Large intestine (tissue), 3 donors: ENCODE measurements around the gene LAMTOR4. TPM values are rescaled to one million over a fixed set of nuclear protein-coding genes. Genes with fewer than 3 reads are reported as not detected.

Experiments
- DNase-seq, 2 donors: peaks; one replicate each; pipeline versions ENCODE4 v3.0.0 to v3.0.0-alpha.2; 2013
- H3K27ac ChIP-seq: one replicate; pipeline ENCODE4 v1.5.1; 2013; ENCODE audit warnings: low read length
- H3K27me3 ChIP-seq: 2 replicates; pipeline ENCODE4 v1.6.1; 2013; ENCODE audit warnings: low read length; ENCODE audit not compliant: control insufficient read depth, insufficient read depth
- H3K36me3 ChIP-seq: 2 replicates; pipeline ENCODE4 v1.6.1; 2013; ENCODE audit warnings: low read length; ENCODE audit not compliant: control insufficient read depth, insufficient read depth
- H3K4me1 ChIP-seq: one replicate; pipeline ENCODE4 v1.6.1; 2013; ENCODE audit warnings: low read length; ENCODE audit not compliant: control insufficient read depth, insufficient read depth
- H3K4me3 ChIP-seq: one replicate; pipeline ENCODE4 v1.5.1; 2013; ENCODE audit warnings: low read length
- H3K9me3 ChIP-seq: one replicate; pipeline ENCODE4 v1.6.1; 2013; ENCODE audit warnings: mild to moderate bottlenecking, low read depth, low read length, moderate library complexity; ENCODE audit not compliant: control insufficient read depth
- WGBS: methylation state at CpG from one replicate; pipeline ENCODE4 v1.1.5; 2013; ENCODE audit warnings: low lambda C conversion rate; ENCODE audit not compliant: insufficient coverage; 5-methylcytosine and 5-hydroxymethylcytosine counted together
- polyA plus RNA-seq: library from polyadenylated mRNA; unstranded; fragments of 120-200 nt; gene quantifications from one replicate; pipeline ENCODE4 v1.2.1, GENCODE V29; 2013

Gene LAMTOR4
- polyA plus RNA-seq, 1 donor = 133 TPM

DNA sequence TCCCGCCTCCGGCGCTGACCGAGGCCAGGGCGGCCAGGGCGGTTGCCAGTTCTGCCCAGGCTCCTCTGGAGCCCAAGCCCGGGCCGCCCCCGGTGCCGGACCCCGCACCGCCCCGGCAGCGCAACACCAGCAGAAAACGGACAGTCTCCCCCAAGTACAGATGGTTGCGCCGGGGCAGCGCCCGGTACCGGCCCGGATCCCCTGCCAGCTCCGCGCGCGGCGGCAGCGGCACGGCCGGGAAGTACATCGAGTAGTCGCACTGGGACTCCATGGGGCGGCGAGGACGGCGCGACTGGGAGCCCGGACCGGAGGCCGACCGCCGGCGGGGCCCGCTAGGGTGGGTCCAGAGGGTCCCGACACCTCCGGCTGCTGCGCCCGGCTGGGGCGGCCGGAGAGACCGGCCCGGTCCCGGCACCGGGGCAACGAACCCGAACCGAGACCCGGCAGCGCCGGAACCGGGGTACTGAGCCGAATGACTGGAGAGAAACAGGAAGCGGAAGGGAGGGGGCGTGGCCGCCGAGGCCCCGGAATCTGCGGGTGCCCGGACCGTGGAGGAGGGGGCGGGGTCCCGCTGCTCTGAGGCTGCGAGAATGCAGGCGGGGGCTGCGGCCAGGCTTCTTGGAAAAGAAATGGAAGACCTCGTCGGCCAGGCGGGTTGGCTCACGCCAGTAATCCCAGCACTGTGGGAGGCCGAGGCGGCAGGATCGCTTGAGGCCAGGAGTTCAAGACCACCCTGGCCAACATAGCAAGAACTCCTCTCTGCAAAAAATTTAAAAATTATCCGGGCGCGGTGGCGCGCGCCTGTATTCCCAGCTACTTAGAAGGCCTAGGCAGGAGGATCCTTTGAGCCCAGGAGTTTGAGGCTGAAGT is 9.7 kb downstream of the LAMTOR4 start, which contains the start of gene TRAPPC14:
TRAPPC14 (minus strand) TSS at position 495 of the 870 bp plus-strand sequence; CDS start at position 271, 224 bp downstream.
- peak within 1 kb of the TSS; percentile 79 for H3K4me3 ChIP-seq
- H3K27ac ChIP-seq = peak within 1 kb of the TSS; percentile 46
- H3K9me3 ChIP-seq = no peaks in the 10 kb centered on the region
- no CpG with 5 or more reads among the region's 87 CpGs for WGBS
- no peaks in the 10 kb centered on the region for H3K27me3 ChIP-seq
- peak; percentile 78 to 89 for DNase-seq
- H3K36me3 ChIP-seq = peaks cover 32% of the 10 kb centered on the region
- peaks cover 48% of the 10 kb centered on the region for H3K4me1 ChIP-seq

DNA sequence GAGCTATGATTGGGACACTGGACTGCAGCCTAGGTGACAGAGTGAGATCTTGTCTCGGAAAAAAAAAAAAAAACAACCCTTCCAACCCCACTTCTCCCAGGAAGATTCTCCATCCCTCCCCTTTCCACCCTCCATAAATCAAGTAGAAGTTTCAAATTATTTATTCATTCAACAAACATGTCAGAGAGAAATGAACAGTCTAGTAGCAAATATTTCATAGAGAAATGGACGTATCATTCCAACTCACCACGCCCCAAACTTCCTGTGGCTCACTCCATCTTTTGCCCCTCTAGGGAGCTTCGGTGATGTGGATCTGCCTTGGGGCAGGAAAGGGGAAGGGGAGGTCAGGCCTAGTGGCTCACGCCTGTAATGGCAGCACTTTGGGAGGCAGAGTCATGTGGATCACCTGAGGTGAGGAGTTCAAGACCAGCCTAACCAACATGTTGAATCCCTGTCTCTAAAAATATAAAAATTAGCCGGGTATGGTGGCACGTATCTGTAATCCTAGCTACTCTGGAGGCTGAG is 10.4 kb downstream of the LAMTOR4 start:
- Histone ChIP-seq H3K27ac (peak overlapping the region; percentile 46), H3K4me1 (peaks cover 41% of the 10 kb centered on the region)

DNA sequence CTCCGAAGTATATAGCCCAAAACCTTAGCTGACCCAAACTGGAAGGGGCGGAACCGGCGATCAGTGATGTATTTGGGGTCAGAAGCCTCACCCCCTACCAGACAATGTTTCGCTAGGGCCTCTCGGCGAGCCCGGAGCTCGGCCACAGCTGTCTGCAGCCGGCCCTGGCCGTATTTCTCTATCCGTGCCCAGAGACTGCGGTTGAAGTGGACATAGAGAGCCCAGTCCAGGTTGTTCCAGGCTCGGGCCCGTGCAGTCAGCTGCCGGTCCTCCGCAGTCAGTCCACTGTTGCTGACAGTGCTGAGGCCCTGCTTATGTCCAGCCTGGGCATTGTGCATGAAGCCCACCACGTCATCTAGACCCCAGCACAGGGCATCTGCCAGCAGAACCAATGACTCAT is 11.3 kb downstream of the LAMTOR4 start:
- Histone ChIP-seq H3K9me3 (no peaks in the 10 kb centered on the region), H3K4me1 (peaks cover 32% of the 10 kb centered on the region), H3K36me3 (peaks cover 23% of the 10 kb centered on the region), H3K4me3 (no peak overlapping the region), H3K27me3 (no peaks in the 10 kb centered on the region), H3K27ac (no peak overlapping the region)
- no CpG with 5 or more reads among the region's 18 CpGs for WGBS
- DNase-seq = no peak

More for the DNA sequence above, 10.4 kb downstream of the LAMTOR4 start:
- Histone ChIP-seq H3K27me3 (no peaks in the 10 kb centered on the region), H3K36me3 (peaks cover 27% of the 10 kb centered on the region), H3K9me3 (no peaks in the 10 kb centered on the region), H3K4me3 (peak overlapping the region; percentile 79)
- no CpG with 5 or more reads among the region's 7 CpGs for WGBS
- DNase-seq = no peak

DNA sequence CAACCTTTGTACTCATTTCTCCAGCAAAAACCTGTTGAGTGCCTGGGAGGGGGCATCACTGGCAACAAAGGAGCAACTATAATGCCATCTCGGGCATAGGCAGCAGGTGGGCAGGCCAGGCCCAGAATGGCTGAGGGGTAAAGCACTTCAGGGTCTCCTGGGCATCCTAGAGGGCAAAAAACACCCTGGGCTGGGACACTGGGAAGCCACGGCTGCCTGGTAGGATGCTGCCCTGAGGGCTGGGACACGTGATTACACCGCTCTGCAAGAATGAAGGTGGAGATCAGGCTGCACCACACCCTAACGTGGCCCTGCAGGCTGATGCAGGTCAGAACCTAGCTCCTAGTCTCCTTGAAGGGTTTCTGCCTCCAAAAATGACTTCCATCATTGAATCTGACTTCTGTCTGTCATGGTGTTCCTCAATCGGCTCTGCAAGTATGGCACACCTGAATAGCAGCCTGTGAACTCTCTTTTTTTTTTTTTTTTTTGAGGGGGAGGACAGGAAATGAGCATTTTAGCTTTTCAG is 14.4 kb downstream of the LAMTOR4 start:
- H3K4me3 ChIP-seq = no peak overlapping the region
- no CpG with 5 or more reads among the region's 6 CpGs for WGBS
- H3K27me3 ChIP-seq = peaks cover 6% of the 10 kb centered on the region
- peak; percentile 64 to 81 for DNase-seq
- H3K9me3 ChIP-seq = no peaks in the 10 kb centered on the region
- peaks cover 25% of the 10 kb centered on the region for H3K4me1 ChIP-seq
- H3K36me3 ChIP-seq = no peaks in the 10 kb centered on the region
- H3K27ac ChIP-seq = peak overlapping the region; percentile 52

DNA sequence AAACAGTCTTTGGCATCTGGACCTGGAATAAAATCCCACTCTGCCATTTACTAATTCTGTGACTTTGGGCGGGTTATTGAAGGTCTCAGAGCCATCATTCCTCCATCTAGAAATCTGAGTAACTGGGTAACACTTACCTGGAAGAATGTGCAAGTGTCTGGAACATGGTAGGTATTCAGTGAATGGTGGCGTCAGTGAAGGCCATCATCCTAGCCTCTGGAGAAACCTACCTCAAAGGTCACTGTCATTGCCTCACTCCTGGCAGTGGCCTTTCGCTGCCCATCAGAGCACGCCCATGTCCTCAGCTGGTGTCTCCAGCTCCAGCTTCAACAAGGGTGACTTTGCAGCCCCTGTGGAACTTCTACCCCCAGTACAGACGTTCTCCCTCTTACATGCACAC is 15.2 kb downstream of the LAMTOR4 start:
- Histone ChIP-seq H3K4me3 (no peak overlapping the region), H3K9me3 (no peaks in the 10 kb centered on the region), H3K27me3 (peaks cover 8% of the 10 kb centered on the region), H3K36me3 (no peaks in the 10 kb centered on the region), H3K4me1 (peaks cover 32% of the 10 kb centered on the region), H3K27ac (no peak overlapping the region)
- no CpG with 5 or more reads among the region's 5 CpGs for WGBS
- no peak for DNase-seq

DNA sequence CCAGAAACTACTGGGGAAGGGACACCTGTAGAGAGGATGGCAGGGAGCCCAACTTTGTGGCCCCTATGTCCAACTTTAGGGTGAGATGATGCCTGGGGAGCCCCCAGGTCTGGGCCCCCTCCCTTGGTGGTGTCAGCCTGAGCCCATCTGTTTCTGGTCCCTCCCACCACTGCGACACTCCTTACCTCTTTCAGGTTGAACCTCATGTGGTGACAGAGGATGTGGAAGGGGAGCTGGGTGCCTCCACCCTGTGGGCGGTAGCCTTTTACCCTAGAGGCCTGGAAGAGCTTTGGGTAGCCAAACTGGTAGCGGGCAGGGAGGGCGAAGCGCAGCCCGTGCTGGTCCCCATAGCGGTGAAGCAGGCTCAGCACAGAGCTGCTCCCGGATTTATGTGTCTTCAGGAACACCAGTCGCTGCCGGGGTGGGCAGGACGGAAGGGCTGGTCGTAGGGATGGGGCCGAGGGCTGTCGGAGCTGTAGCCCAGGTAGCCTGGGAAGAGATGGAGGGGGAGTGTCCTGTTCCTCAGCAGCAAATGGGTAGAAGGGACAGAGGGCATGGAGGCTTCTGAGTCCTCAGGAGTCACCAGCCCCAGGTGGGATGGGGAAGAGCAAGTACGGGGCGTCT is 17.7 kb downstream of the LAMTOR4 start:
- no peak for DNase-seq
- Histone ChIP-seq H3K9me3 (peaks cover 3% of the 10 kb centered on the region), H3K4me3 (no peak overlapping the region), H3K27me3 (peaks cover 25% of the 10 kb centered on the region), H3K36me3 (no peaks in the 10 kb centered on the region), H3K27ac (no peak overlapping the region), H3K4me1 (peaks cover 37% of the 10 kb centered on the region)
- no CpG with 5 or more reads among the region's 16 CpGs for WGBS

DNA sequence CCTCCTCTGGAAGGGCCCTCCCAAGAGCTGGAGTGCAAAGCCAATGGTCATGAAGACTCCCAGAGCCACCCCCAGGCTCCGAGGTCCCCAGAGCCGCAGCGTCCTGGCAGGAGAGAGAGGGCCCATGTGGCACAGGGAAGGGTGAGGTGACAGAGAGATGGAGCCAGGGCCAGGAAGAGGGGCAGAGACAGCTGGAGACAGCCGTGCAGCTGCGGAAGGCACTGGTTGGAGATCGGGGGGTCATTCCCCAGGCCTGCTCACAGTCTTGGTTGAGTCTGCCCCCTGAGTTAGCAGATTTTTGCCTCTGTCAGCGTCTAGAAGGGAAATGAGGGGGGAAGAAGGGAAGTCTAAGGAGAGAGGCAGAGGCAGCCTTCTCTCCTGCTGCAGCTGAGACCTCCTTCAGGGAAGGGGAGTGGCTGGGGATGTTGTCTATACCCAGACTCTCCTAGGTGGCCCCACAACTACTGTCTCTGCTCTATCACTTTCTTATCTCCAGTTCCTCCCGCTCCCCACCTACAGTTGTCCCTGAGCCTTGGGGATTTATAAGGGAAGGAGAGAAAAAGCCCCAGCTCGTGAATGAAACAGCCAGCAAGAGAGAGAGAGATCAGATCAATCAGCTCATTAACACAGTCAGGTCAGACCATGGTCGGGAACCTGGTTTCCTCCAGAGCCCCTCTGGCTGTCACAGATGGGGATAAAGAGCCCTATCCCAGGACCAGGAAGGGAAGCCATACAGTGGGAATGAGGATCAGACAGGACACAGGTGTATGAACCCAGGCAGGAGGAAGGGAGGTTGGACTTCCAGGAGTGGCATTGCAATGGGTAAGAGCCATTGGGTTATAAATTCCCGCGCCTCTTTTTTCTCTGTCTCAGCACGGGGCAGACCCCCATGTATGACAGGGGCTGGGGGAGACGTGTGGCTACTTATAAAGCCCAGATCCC is 18.5 kb downstream of the LAMTOR4 start:
- peaks cover 3% of the 10 kb centered on the region for H3K9me3 ChIP-seq
- peak in 1 of 2 donors; percentile 30 for DNase-seq
- H3K27me3 ChIP-seq = peaks cover 32% of the 10 kb centered on the region
- no peaks in the 10 kb centered on the region for H3K36me3 ChIP-seq
- no peak overlapping the region for H3K27ac ChIP-seq
- peaks cover 41% of the 10 kb centered on the region for H3K4me1 ChIP-seq
- no peak overlapping the region for H3K4me3 ChIP-seq
- no CpG with 5 or more reads among the region's 14 CpGs for WGBS

DNA sequence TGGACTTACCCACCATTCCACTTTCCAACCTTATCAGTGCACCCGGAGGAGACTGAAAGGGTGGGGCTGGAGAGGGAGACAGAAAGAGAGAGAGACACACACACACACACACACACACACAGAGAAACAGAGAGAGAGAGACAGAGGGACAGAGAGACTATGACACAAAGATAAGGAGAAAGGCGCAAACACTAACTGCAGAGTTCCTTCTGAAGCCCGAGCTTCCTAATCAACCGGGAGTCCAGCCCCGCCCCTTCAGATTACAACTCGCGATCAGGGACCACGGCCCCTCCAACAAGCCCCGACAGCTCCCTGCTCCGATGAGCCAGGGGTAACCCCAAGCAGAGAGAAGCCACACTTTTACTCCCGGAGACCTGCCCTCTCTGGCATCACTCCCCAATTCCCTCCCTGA is 19.2 kb downstream of the LAMTOR4 start:
- Histone ChIP-seq H3K4me3 (peak overlapping the region; percentile 35), H3K27ac (peak overlapping the region; percentile 27), H3K4me1 (peaks cover 36% of the 10 kb centered on the region), H3K9me3 (peaks cover 3% of the 10 kb centered on the region), H3K27me3 (peaks cover 33% of the 10 kb centered on the region), H3K36me3 (no peaks in the 10 kb centered on the region)
- no CpG with 5 or more reads among the region's 11 CpGs for WGBS
- DNase-seq = peak in 1 of 2 donors; percentile 69

DNA sequence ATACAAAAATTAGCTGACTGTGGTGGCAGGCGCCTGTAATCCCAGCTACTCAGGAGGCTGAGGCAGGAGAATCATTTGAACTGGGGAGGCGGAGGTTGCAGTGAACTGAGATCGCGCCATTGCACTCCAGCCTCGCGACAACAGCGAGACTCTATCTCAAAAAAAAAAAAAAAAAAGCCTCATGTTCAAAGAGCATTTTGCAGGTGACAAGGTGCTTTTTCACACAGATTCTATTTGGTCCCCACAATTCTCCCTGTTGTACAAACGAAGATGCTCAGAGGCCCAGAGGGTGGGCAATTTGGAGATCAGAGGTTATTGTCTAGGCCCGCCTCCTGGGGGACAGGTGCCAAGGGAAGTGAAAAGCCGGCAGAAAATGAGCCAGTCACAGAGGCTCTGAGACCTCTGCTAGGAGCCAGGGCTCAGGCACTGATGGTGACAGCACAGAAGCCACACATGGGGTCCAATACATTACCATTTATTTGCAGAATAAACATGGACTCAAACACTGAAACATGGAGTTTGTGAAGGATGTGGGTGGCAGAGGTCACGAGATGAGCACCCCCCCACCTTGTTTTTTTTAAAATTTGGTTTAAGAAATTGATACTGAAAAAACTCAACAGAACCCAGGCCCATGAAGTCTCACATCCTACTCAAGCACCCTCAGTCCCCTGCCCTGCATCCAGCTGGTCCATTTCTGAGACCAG is 20.6 kb downstream of the LAMTOR4 start:
- WGBS = 83% methylated on average over 1 of the region's 11 CpGs
- H3K27me3 ChIP-seq = peaks cover 33% of the 10 kb centered on the region
- peaks cover 32% of the 10 kb centered on the region for H3K4me1 ChIP-seq
- no peak for DNase-seq
- no peaks in the 10 kb centered on the region for H3K36me3 ChIP-seq
- H3K27ac ChIP-seq = no peak overlapping the region
- H3K4me3 ChIP-seq = no peak overlapping the region
- peaks cover 3% of the 10 kb centered on the region for H3K9me3 ChIP-seq
